ENCODE measurements around the gene STMN1.

Gene STMN1

DNA sequence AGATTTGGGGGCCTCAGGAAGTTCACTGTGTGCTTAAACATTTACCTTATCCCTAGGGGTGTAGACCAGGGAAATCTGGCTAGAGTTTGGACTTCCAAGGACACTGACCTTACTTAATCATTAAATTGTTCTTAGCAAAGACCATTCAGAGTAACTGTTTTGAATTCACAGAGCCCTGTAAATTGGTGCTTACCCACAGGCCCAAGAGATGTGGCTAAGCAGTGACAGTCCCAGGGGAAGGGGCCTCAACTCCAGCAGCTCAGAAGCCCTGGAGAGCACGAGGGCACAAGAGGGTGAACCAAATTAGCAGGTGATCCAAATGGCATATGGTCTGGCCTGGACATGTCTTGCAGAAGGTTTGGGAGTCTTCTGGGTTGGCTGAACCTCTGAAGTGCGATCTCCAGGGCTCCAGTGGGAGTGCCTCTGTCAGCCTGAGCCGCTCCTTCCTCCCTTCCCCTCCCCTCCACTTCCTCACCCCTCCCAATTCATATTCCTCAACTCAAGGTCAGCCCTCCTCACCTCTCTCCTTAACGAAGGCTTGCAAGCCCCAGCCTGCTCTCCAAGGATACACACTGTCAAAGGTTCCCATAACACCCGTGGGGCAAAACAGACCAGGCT lies 35.0 kb downstream of the STMN1 start:
- Histone ChIP-seq H3K9ac (ENCODE audit: low read length) (no peak overlapping the region), H3K36me3 (ENCODE audit: control insufficient read depth, insufficient read depth, low read length) (no peaks in the 10 kb centered on the region), H3K4me1 (ENCODE audit: control insufficient read depth, insufficient read depth, low read length) (peaks cover 6% of the 10 kb centered on the region), H3K27me3 (ENCODE audit: control insufficient read depth, insufficient read depth, low read length) (no peaks in the 10 kb centered on the region), H3K27ac (ENCODE audit: low read depth, low read length) (no peak overlapping the region), H3K4me3 (ENCODE audit: low read length) (no peak overlapping the region)

DNA sequence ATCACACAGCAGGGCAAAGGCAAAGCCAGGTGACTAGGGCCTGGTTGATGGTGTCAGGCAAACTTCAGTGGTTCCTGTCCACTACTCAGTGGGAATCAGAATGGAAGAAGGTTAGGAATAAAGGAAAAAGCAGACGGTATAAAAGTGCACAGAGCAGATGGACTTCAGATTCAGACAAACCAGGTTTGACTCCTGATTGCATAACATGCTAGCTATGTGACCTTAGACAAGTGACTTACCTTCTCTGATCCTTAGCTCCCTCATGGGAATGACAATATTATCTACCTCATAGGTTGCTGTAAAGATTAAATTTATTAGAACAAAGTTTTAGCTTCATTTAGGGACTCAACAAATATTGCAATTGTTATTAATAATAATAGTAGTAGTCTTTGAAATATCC lies 35.6 kb downstream of the STMN1 start:
- no peak overlapping the region for H3K9ac ChIP-seq (ENCODE audit: low read length)
- no peak overlapping the region for H3K4me3 ChIP-seq (ENCODE audit: low read length)
- H3K27ac ChIP-seq (ENCODE audit: low read depth, low read length), result no peak overlapping the region
- H3K4me1 ChIP-seq (ENCODE audit: control insufficient read depth, insufficient read depth, low read length), result peaks cover 6% of the 10 kb centered on the region
- H3K36me3 ChIP-seq (ENCODE audit: control insufficient read depth, insufficient read depth, low read length), result no peaks in the 10 kb centered on the region
- no peaks in the 10 kb centered on the region for H3K27me3 ChIP-seq (ENCODE audit: control insufficient read depth, insufficient read depth, low read length)

DNA sequence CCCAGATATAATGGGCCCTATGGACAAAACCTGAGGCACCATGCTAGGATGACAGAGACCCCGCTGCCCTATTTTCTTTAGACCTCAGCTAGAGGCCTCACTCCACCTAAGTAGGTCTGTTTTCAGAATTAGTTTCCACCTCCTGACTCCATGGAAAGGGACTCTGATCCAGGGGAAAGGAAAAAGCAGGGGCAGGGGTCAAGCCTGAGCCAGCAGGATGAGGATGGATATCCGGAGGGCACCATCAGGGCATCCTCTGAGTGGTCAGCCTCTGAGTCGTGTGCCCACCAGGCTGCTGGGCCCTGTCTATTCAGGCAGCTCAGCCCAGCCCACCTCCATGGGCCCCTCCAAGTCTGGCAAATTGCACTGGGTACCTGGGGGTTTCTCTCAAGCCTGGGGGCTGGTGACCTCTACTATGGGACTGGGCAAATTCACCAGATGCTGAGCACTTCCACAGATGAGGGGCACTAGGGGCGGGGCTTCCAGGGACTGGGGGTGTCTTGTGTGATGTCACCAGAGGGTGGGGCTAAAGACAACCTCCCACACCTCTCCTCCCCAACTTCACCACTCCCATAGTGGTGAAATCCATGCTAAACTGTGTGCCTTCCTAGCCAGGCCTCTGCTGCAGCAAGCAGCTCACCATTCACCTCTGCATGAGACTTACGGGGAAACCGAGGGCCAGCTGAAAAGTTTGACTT lies 36.2 kb downstream of the STMN1 start:
- Histone ChIP-seq H3K27ac (ENCODE audit: low read depth, low read length) (no peak overlapping the region), H3K4me3 (ENCODE audit: low read length) (no peak overlapping the region), H3K36me3 (ENCODE audit: control insufficient read depth, insufficient read depth, low read length) (no peaks in the 10 kb centered on the region), H3K27me3 (ENCODE audit: control insufficient read depth, insufficient read depth, low read length) (no peaks in the 10 kb centered on the region), H3K4me1 (ENCODE audit: control insufficient read depth, insufficient read depth, low read length) (peaks cover 6% of the 10 kb centered on the region), H3K9ac (ENCODE audit: low read length) (no peak overlapping the region)

DNA sequence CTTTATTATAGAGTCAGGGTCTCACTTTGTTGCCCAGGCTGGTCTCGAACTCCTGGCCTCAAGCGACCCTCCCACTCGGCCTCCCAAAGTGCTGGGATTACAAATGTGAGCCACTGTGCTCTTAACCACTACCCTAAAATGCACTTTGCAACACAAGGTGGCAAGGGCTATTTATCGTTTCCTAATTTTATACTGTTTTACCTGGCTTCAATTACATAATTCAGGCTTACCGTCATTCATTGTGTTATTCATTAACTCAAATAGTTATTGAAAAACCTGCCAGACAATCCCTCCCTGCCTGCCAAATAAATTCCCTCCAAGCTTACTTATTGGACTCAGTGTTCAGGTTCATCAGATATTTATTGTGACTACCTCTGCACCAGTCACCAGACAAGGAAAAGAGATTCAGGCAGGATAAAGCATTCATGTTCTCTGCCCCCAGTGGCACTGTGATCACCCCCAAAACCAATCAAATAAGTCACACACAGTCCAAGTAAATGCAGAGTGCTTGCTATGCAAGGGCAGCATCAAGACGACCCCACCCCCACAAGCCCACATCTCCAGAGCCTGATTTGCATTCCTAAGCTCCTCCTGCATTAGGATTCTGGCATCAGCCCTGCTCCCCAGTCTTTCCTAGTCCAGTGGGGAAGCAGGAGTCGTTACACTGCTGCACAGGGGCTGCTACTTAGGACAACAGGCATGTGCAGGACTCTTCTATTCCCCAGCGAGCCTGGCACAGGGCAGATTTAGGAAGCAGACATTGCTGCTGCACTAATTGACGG lies 38.8 kb downstream of the STMN1 start:
- Histone ChIP-seq H3K27ac (ENCODE audit: low read depth, low read length) (no peak overlapping the region), H3K4me3 (ENCODE audit: low read length) (no peak overlapping the region), H3K27me3 (ENCODE audit: control insufficient read depth, insufficient read depth, low read length) (no peaks in the 10 kb centered on the region), H3K4me1 (ENCODE audit: control insufficient read depth, insufficient read depth, low read length) (no peaks in the 10 kb centered on the region), H3K9ac (ENCODE audit: low read length) (no peak overlapping the region), H3K36me3 (ENCODE audit: control insufficient read depth, insufficient read depth, low read length) (no peaks in the 10 kb centered on the region)

DNA sequence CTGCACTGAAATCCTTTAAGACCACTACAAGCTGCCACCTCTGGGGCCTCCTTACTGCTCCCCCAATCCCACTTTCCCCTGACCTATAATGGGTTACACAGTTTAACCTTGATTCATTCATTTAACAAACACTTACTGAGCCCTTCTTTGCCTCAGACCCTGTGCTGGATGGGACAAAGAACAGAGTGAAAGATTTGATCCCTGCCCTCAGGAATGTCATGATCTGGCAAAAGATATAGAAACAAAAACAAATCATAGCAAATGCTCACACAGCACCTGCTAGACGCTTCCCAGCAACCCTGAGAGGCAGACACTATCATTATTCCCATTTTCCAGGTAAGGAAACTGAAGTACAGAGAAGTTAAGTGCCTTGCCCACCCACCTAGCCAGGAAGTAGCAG lies 39.9 kb downstream of the STMN1 start:
- H3K4me3 ChIP-seq (ENCODE audit: low read length), result no peak overlapping the region
- H3K27ac ChIP-seq (ENCODE audit: low read depth, low read length), result no peak overlapping the region
- H3K27me3 ChIP-seq (ENCODE audit: control insufficient read depth, insufficient read depth, low read length), result no peaks in the 10 kb centered on the region
- no peaks in the 10 kb centered on the region for H3K4me1 ChIP-seq (ENCODE audit: control insufficient read depth, insufficient read depth, low read length)
- H3K9ac ChIP-seq (ENCODE audit: low read length), result no peak overlapping the region
- H3K36me3 ChIP-seq (ENCODE audit: control insufficient read depth, insufficient read depth, low read length), result no peaks in the 10 kb centered on the region

- Histone ChIP-seq H3K27ac (ENCODE audit: low read depth, low read length) (no peak overlapping the region), H3K4me3 (ENCODE audit: low read length) (no peak overlapping the region), H3K9ac (ENCODE audit: low read length) (no peak overlapping the region), H3K4me1 (ENCODE audit: control insufficient read depth, insufficient read depth, low read length) (no peaks in the 10 kb centered on the region), H3K27me3 (ENCODE audit: control insufficient read depth, insufficient read depth, low read length) (no peaks in the 10 kb centered on the region), H3K36me3 (ENCODE audit: control insufficient read depth, insufficient read depth, low read length) (no peaks in the 10 kb centered on the region)
Measured at GRCh38 chr1:25864434-25864833, 41.8 kb downstream of the STMN1 start.

DNA sequence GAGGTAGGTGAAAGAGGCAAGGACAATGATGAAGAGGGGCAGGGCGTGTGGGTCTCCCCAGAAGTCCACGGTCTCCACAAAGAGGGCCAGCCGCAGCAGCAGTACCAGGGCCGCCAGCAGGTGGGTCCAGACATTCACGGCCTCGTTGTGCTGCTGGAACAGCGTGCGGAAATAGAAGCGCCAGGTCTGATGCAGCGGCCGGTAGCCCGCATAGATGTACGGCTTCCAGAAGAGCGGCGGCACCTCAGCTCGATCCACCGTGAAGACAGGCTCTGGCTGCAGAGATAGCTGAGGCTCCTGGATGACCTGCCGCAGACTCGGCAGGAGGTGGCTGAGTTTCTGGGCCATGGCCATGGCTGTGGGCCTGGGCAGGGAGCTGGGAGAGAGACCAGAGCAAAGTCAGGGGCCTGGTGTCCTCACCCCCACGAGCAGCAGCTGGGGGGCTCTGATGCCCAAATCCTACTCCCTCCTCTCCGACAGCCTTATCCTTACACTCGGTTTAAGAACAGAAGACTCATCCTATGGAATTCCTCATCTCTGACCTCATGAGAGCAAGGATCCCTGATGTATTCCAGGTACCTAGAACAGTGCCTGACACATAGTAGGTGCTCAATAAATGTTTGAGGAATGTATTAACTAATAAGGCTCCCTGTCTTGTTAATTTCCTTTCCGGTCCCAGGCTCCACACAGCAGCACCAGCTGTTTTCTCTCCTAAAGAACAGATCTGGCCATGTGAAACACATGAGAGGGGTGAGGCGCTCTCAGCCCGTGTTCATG lies 42.5 kb downstream of the STMN1 start:
- no peak overlapping the region for H3K4me3 ChIP-seq (ENCODE audit: low read length)
- no peak overlapping the region for H3K27ac ChIP-seq (ENCODE audit: low read depth, low read length)
- no peak overlapping the region for H3K9ac ChIP-seq (ENCODE audit: low read length)
- no peaks in the 10 kb centered on the region for H3K27me3 ChIP-seq (ENCODE audit: control insufficient read depth, insufficient read depth, low read length)
- H3K4me1 ChIP-seq (ENCODE audit: control insufficient read depth, insufficient read depth, low read length), result peaks cover 5% of the 10 kb centered on the region
- H3K36me3 ChIP-seq (ENCODE audit: control insufficient read depth, insufficient read depth, low read length), result no peaks in the 10 kb centered on the region

- no peaks in the 10 kb centered on the region for H3K36me3 ChIP-seq (ENCODE audit: control insufficient read depth, insufficient read depth, low read length)
- no peak overlapping the region for H3K27ac ChIP-seq (ENCODE audit: low read depth, low read length)
- no peak overlapping the region for H3K9ac ChIP-seq (ENCODE audit: low read length)
- H3K27me3 ChIP-seq (ENCODE audit: control insufficient read depth, insufficient read depth, low read length), result no peaks in the 10 kb centered on the region
- H3K4me1 ChIP-seq (ENCODE audit: control insufficient read depth, insufficient read depth, low read length), result peaks cover 7% of the 10 kb centered on the region
- no peak overlapping the region for H3K4me3 ChIP-seq (ENCODE audit: low read length)
Measured at GRCh38 chr1:25862785-25863485, 43.3 kb downstream of the STMN1 start.

DNA sequence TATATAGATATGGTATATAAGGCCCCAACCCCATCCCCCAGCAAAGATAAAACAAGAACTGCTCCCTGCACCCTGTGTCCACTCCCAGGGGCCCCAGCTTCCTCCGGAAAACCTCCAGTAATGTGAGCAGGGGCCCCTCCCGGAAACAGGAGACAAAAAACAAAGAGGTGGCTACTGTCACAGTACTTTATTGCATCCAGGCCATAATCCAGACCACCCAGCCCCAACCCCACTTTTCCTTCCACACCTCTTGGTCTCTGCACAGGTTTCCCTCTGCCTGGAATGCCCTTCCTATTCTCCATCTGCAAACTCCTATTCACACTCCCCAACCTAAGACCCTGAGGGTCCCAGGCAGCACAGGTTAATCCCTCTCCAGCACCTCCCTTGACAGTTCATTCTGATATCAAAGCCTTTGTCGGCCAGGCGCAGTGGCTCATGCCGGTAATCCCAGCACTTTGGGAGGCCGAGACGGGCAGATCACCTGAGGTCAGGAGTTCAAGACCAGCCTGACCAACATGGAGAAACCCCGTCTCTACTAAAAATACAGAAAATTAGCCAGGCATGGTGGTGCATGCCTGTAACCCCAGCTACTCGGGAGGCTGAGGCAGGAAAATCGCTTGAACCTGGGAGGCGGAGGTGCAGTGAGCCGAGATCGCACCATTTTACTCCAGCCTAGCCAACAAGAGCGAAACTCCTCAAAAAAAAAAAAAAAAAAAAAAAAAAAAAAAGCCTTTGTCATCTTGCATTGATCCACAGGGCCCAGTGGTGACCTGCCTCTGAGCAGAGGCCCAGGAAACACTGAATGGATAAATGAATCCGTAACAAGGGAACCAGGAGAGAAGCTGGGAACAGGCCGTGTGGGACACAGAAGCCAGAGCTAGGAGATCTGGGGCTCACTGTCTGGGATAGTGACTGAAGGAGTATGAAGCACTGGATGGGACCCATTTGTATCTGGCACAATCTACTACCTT lies 44.6 kb downstream of the STMN1 start:
- H3K9ac ChIP-seq (ENCODE audit: low read length), result no peak overlapping the region
- no peaks in the 10 kb centered on the region for H3K36me3 ChIP-seq (ENCODE audit: control insufficient read depth, insufficient read depth, low read length)
- no peaks in the 10 kb centered on the region for H3K27me3 ChIP-seq (ENCODE audit: control insufficient read depth, insufficient read depth, low read length)
- H3K4me3 ChIP-seq (ENCODE audit: low read length), result no peak overlapping the region
- H3K4me1 ChIP-seq (ENCODE audit: control insufficient read depth, insufficient read depth, low read length), result peaks cover 7% of the 10 kb centered on the region
- H3K27ac ChIP-seq (ENCODE audit: low read depth, low read length), result no peak overlapping the region

DNA sequence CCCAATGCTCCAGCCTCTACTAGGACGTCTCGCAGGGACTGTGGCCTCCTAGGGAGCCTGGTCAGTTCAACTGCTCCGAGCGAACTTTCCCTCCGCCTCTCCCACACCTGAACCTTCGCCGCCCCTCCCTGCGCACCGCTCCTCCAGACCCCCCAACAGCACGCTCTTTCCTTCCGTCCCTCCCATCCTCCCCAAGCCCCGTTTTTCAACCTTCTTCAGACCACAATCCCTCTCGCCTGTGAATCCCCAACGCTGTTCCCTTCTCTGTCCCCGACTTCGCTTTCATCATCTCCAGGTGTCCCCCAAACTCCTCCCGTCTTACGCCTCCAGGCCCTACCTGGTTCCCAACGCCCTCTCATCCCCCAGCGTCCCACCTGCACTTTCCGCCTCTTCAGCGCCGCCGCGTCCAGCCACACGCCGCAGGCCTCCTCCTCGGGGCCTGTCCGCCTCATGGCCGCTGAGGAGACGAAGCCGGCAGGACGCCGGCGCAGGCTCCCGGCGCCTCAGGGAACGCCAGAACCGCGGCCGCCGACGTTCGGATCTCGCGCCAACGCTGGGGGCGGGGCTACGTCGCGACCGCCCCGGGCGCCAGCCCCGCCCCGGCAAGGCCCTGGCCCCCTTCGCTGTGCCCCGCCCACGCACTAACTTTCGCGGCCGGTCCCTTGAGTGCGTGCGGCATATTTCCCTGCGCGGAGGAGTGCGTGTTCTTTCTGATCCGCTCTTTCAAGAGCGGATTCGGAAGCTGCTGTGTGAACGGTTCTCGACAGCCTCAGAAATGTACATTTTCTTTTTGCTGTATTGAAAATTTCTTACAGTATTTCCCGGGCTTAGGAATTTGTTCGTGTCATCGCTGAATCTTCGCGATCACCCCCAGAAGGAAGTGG lies 47.1 kb downstream of the STMN1 start, which contains the start of gene AUNIP:
AUNIP (minus strand) TSS at position 552 of the 884 bp plus-strand sequence; CDS start at position 452, 100 bp downstream.
- Histone ChIP-seq H3K27ac (ENCODE audit: low read depth, low read length) (peak within 1 kb of the TSS; percentile 78), H3K9ac (ENCODE audit: low read length) (peak within 1 kb of the TSS; percentile 66), H3K36me3 (ENCODE audit: control insufficient read depth, insufficient read depth, low read length) (no peaks in the 10 kb centered on the region), H3K27me3 (ENCODE audit: control insufficient read depth, insufficient read depth, low read length) (no peaks in the 10 kb centered on the region), H3K4me3 (ENCODE audit: low read length) (peak within 1 kb of the TSS; percentile 72), H3K4me1 (ENCODE audit: control insufficient read depth, insufficient read depth, low read length) (peaks cover 7% of the 10 kb centered on the region)
